B cell (primary cell): ENCODE measurements around the gene OR2C3. TPM values are rescaled to one million over a fixed set of nuclear protein-coding genes. Genes with fewer than 3 reads are reported as not detected.

ENCODE experiments used
- ATAC-seq: fragments of 200-7000 bp; cut with Tn5 transposase; one replicate; pipeline ENCODE4 v1.10.0; 2021; ENCODE audit warnings: low read depth, mild to moderate bottlenecking, moderate number of reproducible peaks, moderate library complexity
- CTCF ChIA-PET: fragments of 350-600 bp; sonication (Branson Sonifier 250); formaldehyde crosslinking; loops from one replicate; lab custom pipeline; 2021; ENCODE audit warnings: antibody characterized with exemption, inconsistent platforms; lab: Charles Lee
- POLR2A ChIA-PET: fragments of 350-600 bp; sonication (Branson Sonifier 250); formaldehyde crosslinking; loops from one replicate; lab custom pipeline; 2021; ENCODE audit warnings: antibody characterized with exemption; lab: Charles Lee
- DNase-seq: peaks from one replicate; pipeline ENCODE4 v3.0.0; 2013
- H2AFZ ChIP-seq: 2 replicates; pipeline ENCODE4 v1.6.1; 2012; ENCODE audit warnings: mild to moderate bottlenecking, low read depth, low read length; ENCODE audit not compliant: insufficient read depth, poor library complexity, severe bottlenecking
- H3K27ac ChIP-seq, 2 donors: 1 replicate in 1 of 2; 2 replicates in 1 of 2; pipeline ENCODE4 v1.5.1; 2012 to 2013; ENCODE audit warnings: low read length in 2 of 2, mild to moderate bottlenecking in 2 of 2, moderate library complexity in 1 of 2
- H3K27me3 ChIP-seq, 4 experiments: fragments of 200-600 bp in 1 of 4; sonication (generic) in 1 of 4; replicated peaks in 1 of 4; 1 replicate in 2 of 4; 2 replicates in 2 of 4; pipeline versions ENCODE4 v1.6.1 to v1.7.0; 2013 to 2016; ENCODE audit warnings: low read length in 3 of 4, mild to moderate bottlenecking in 2 of 4, mixed read lengths in 1 of 4, moderate library complexity in 1 of 4; ENCODE audit not compliant: insufficient read depth in 4 of 4, control insufficient read depth in 3 of 4; ENCODE audit errors: control extremely low read depth in 1 of 4
- H3K36me3 ChIP-seq, 2 experiments: replicated peaks in 1 of 2; 1 replicate in 1 of 2; 2 replicates in 1 of 2; pipeline versions ENCODE4 v1.6.1 to v1.7.1; 2013; ENCODE audit warnings: low read length in 1 of 2; ENCODE audit not compliant: insufficient read depth in 2 of 2, control insufficient read depth in 1 of 2; ENCODE audit errors: control extremely low read depth in 1 of 2, extremely low read depth in 1 of 2
- H3K4me1 ChIP-seq, 2 donors: fragments of 200-600 bp in 1 of 2; sonication (generic) in 1 of 2; 1 replicate in 1 of 2; 2 replicates in 1 of 2; pipeline versions ENCODE4 v1.5.1 to v1.6.1; 2013 to 2017; ENCODE audit warnings: low read length in 2 of 2; ENCODE audit not compliant: control insufficient read depth in 2 of 2, insufficient read depth in 2 of 2
- H3K4me2 ChIP-seq: replicated peaks from 2 replicates; pipeline ENCODE3; 2012; ENCODE audit warnings: mild to moderate bottlenecking, low read depth, low read length; ENCODE audit not compliant: poor library complexity, severe bottlenecking
- H3K4me3 ChIP-seq, 5 experiments: fragments of 200-600 bp in 1 of 5; sonication (generic) in 1 of 5; 1 replicate in 3 of 5; 2 replicates in 2 of 5; pipeline versions ENCODE4 v1.5.1 to v1.7.0; 2011 to 2016; ENCODE audit warnings: low read length in 4 of 5, mild to moderate bottlenecking in 4 of 5, low read depth in 2 of 5, control low read depth in 1 of 5, moderate library complexity in 1 of 5; ENCODE audit not compliant: insufficient read depth in 1 of 5; ENCODE audit errors: control extremely low read depth in 1 of 5, extremely low read depth in 1 of 5
- H3K79me2 ChIP-seq: fragments of 200-600 bp; sonication (generic); one replicate; pipeline ENCODE4 v1.6.0; 2016; ENCODE audit warnings: low read length; ENCODE audit not compliant: control insufficient read depth, insufficient read depth
- H3K9ac ChIP-seq: fragments of 200-600 bp; sonication (generic); 2 replicates; pipeline ENCODE4 v1.6.1; 2017; ENCODE audit warnings: mild to moderate bottlenecking, low read length, moderate library complexity
- H3K9me3 ChIP-seq, 3 donors: one replicate each; pipeline versions ENCODE4 v1.6.1 to v1.7.1; 2013; ENCODE audit warnings: low read length in 2 of 3; ENCODE audit not compliant: control insufficient read depth in 2 of 3, insufficient read depth in 1 of 3; ENCODE audit errors: control extremely low read depth in 1 of 3
- H4K20me1 ChIP-seq: 2 replicates; pipeline ENCODE4 v1.6.0; 2012; ENCODE audit warnings: mild to moderate bottlenecking, low read length; ENCODE audit not compliant: insufficient read depth, control insufficient read depth, poor library complexity, severe bottlenecking
- H3K27ac Mint-ChIP-seq: one replicate; pipeline ENCODE4 v1.8.0; 2021; ENCODE audit warnings: mixed read lengths
- H3K27me3 Mint-ChIP-seq: one replicate; pipeline ENCODE4 v1.8.0; 2021; ENCODE audit warnings: mixed read lengths
- H3K4me1 Mint-ChIP-seq: one replicate; pipeline ENCODE4 v1.8.0; 2021; ENCODE audit warnings: mixed read lengths
- H3K4me3 Mint-ChIP-seq: one replicate; pipeline ENCODE4 v1.8.0; 2021; ENCODE audit warnings: mixed read lengths
- H3K9me3 Mint-ChIP-seq: one replicate; pipeline ENCODE4 v1.8.0; 2022; ENCODE audit warnings: mixed read lengths; ENCODE audit not compliant: insufficient read depth
- CTCF ChIP-seq: fragments of 200-600 bp; IDR thresholded peaks from one replicate; pipeline ENCODE4 v1.8.0; 2022; ENCODE audit warnings: antibody characterized with exemption, mild to moderate bottlenecking
- EZH2 ChIP-seq: IDR thresholded peaks from 2 replicates; pipeline ENCODE4 v1.6.1; 2012; ENCODE audit warnings: borderline replicate concordance, low read depth, mild to moderate bottlenecking, moderate library complexity, low read length; ENCODE audit not compliant: insufficient read depth, poor library complexity, severe bottlenecking
- WGBS: methylation state at CpG from one replicate; pipeline ENCODE4 v1.1.5; 2013; ENCODE audit warnings: missing lambda C conversion rate; ENCODE audit not compliant: insufficient coverage; 5-methylcytosine and 5-hydroxymethylcytosine counted together
- intact Hi-C: fragments of 100-400 bp; cut with micrococcal nuclease; formaldehyde crosslinking; loops from one replicate; pipeline ENCODE4 v1.10.0; 2022
- polyA plus RNA-seq: library from polyadenylated mRNA; depleted of rRNA; stranded (reverse); fragments of >200 nt; gene quantifications from 2 replicates; pipeline ENCODE4 v1.2.3, GENCODE V29; 2012
- total RNA-seq, 2 donors: library from RNA; stranded (reverse); fragments of 120-200 nt in 1 of 2; gene quantifications; 1 replicate in 1 of 2; 2 replicates in 1 of 2; pipeline versions ENCODE4 v1.2.3 to v1.2.4, GENCODE V29; 2013 to 2022

Gene OR2C3
- total and polyA plus RNA-seq, 2 donors (not counting 1 experiment from before 2014, with no cell fraction given) = not detected

DNA sequence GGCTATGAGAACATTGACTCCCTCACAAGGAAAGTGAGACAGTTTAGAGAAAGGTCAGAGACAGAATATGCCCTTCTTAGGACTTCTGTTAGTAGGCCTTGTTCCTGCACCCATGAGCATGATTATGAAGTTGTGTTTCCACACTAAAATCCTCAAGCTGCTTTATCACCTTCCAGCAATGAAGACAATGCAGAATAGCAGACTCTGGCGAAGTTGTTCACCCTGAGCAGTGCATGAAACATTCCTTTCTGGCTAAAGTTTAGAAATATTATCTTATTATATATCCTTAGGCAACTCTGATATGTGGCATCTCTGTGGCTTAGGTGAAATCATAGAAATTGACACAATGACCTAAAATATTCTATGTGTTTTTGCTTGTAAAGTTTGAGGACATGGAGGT is 38.0 kb upstream of the OR2C3 start:
- WGBS = no CpG with 5 or more reads among the region's 1 CpG
- Histone ChIP-seq H4K20me1 (no peaks in the 10 kb centered on the region), H3K4me2 (no peak overlapping the region), H2AFZ (no peak overlapping the region), H3K27me3 (peaks cover 0 to 7% (median 0%) of the 10 kb centered on the region in 4 experiments), H3K4me3 (no peak overlapping the region), H3K79me2 (no peaks in the 10 kb centered on the region), H3K27ac (no peak overlapping the region), H3K4me1 (no peaks in the 10 kb centered on the region), H3K36me3 (no peaks in the 10 kb centered on the region), H3K9me3 (no peaks in the 10 kb centered on the region), H3K9ac (no peak overlapping the region)
- no peak overlapping the region for H3K4me3 Mint-ChIP-seq
- ChIA-PET CTCF (interaction anchor here (1.2 kb wide), 1 partner anchor 201 kb away, joined by 3 read pairs; no protein-coding TSS in a partner anchor), POLR2A (no interaction called here)
- no peak for ATAC-seq
- peaks cover 2% of the 10 kb centered on the region for H3K9me3 Mint-ChIP-seq
- intact Hi-C loops = no loop called here
- no peak for DNase-seq
- no peaks in the 10 kb centered on the region for H3K4me1 Mint-ChIP-seq
- TF ChIP-seq CTCF (no peak), EZH2 (no peak)
- peaks cover 33% of the 10 kb centered on the region for H3K27me3 Mint-ChIP-seq
- H3K27ac Mint-ChIP-seq = no peak overlapping the region

- Histone ChIP-seq H3K9me3 (no peaks in the 10 kb centered on the region), H3K4me1 (no peaks in the 10 kb centered on the region), H3K27ac (no peak overlapping the region), H4K20me1 (no peaks in the 10 kb centered on the region), H3K27me3 (no peaks in the 10 kb centered on the region), H2AFZ (no peak overlapping the region), H3K4me3 (no peak overlapping the region), H3K79me2 (no peaks in the 10 kb centered on the region), H3K9ac (no peak overlapping the region), H3K36me3 (no peaks in the 10 kb centered on the region), H3K4me2 (no peak overlapping the region)
- DNase-seq (no peak), ATAC-seq (no peak)
- Mint-ChIP-seq H3K4me1 (no peaks in the 10 kb centered on the region), H3K27ac (no peak overlapping the region), H3K4me3 (no peak overlapping the region), H3K27me3 (peaks cover 9% of the 10 kb centered on the region), H3K9me3 (no peaks in the 10 kb centered on the region)
- ChIA-PET POLR2A (no interaction called here), CTCF (no interaction called here)
- WGBS = 67% methylated on average over 8 of the region's 9 CpGs
- no peak for TF ChIP-seq EZH2
- intact Hi-C loops = no loop called here
Observed at GRCh38 chr1:247562198-247562597, 26.0 kb upstream of the OR2C3 start.
